DOHH2 (cell line): ENCODE results near the gene PDE4D.

ENCODE experiments used
- H3F3A ChIP-seq: fragments of 200-600 bp; sonication (generic), shearing (Covaris generic); 2 replicates; pipeline ENCODE4 v1.6.0; 2016; ENCODE audit warnings: antibody characterized with exemption, mild to moderate bottlenecking; ENCODE audit not compliant: control insufficient read depth, insufficient read depth
- H3K27ac ChIP-seq: fragments of 200-600 bp; sonication (generic); 2 replicates; pipeline ENCODE4 v1.5.1; 2014; ENCODE audit warnings: low read depth, mild to moderate bottlenecking, low read length, moderate library complexity
- H3K27me3 ChIP-seq: fragments of 200-600 bp; sonication (generic); 2 replicates; pipeline ENCODE4 v1.6.1; 2014; ENCODE audit warnings: mild to moderate bottlenecking, low read length, mixed read lengths; ENCODE audit not compliant: control insufficient read depth
- H3K36me3 ChIP-seq: fragments of 200-600 bp; sonication (generic); 2 replicates; pipeline ENCODE4 v1.6.1; 2014; ENCODE audit warnings: mild to moderate bottlenecking, low read length, moderate library complexity, mixed read lengths; ENCODE audit not compliant: control insufficient read depth
- H3K4me1 ChIP-seq: fragments of 200-600 bp; sonication (generic); 2 replicates; pipeline ENCODE4 v1.6.1; 2014; ENCODE audit warnings: mild to moderate bottlenecking, low read length, mixed read lengths; ENCODE audit not compliant: control insufficient read depth
- H3K4me2 ChIP-seq: fragments of 200-600 bp; sonication (generic); 2 replicates; pipeline ENCODE4 v1.6.0; 2014; ENCODE audit warnings: mild to moderate bottlenecking, low read length, moderate library complexity
- H3K4me3 ChIP-seq: fragments of 200-600 bp; sonication (generic); 2 replicates; pipeline ENCODE4 v1.5.1; 2014; ENCODE audit warnings: mild to moderate bottlenecking, low read length, mixed read lengths
- H3K79me2 ChIP-seq: fragments of 200-600 bp; sonication (generic); 2 replicates; pipeline ENCODE4 v1.6.1; 2014; ENCODE audit warnings: mild to moderate bottlenecking, low read length, mixed read lengths; ENCODE audit not compliant: control insufficient read depth
- H3K9me2 ChIP-seq: fragments of 200-600 bp; sonication (generic); replicated peaks from 2 replicates; pipeline ENCODE4 v1.6.1; 2014; ENCODE audit warnings: mild to moderate bottlenecking, low read length, mixed read lengths; ENCODE audit not compliant: control insufficient read depth
- H3K9me3 ChIP-seq: fragments of 200-600 bp; sonication (generic); 2 replicates; pipeline ENCODE4 v1.6.1; 2014; ENCODE audit warnings: antibody characterized with exemption, low read length, mixed read lengths; ENCODE audit not compliant: control insufficient read depth, insufficient read depth
- H4K20me1 ChIP-seq: fragments of 200-600 bp; sonication (generic); 2 replicates; pipeline ENCODE4 v1.6.0; 2014; ENCODE audit warnings: low read depth, mild to moderate bottlenecking, antibody characterized with exemption, low read length, moderate library complexity; ENCODE audit not compliant: control insufficient read depth, insufficient read depth
- CTCF ChIP-seq: fragments of 200-600 bp; sonication (generic); IDR thresholded peaks from one replicate; pipeline ENCODE4 v1.5.1; 2014; ENCODE audit warnings: antibody characterized with exemption, mild to moderate bottlenecking, low read depth, low read length; ENCODE audit not compliant: poor library complexity, severe bottlenecking
- EZH2phosphoT487 ChIP-seq: fragments of 200-600 bp; sonication (generic); IDR thresholded peaks from 2 replicates; pipeline ENCODE4 v1.6.1; 2017; ENCODE audit warnings: borderline replicate concordance, mild to moderate bottlenecking, antibody characterized with exemption, low read length, moderate library complexity, mixed read lengths

The PDE4D gene

GRCh38 chr5:59617186-59617771 is 276.2 kb downstream of the PDE4D start:
- Histone ChIP-seq H3K9me2 (no peaks in the 10 kb centered on the region), H3K79me2 (no peaks in the 10 kb centered on the region), H3K36me3 (no peaks in the 10 kb centered on the region), H4K20me1 (no peaks in the 10 kb centered on the region), H3K4me1 (peaks cover 14% of the 10 kb centered on the region), H3K4me3 (no peak overlapping the region), H3K4me2 (no peak overlapping the region), H3K9me3 (no peaks in the 10 kb centered on the region), H3K27me3 (no peaks in the 10 kb centered on the region), H3K27ac (no peak overlapping the region), H3F3A (no peaks in the 10 kb centered on the region)
- no peak for TF ChIP-seq CTCF
- no peak for TF ChIP-seq EZH2phosphoT487

- no peaks in the 10 kb centered on the region for H3K36me3 ChIP-seq
- H3K27ac ChIP-seq: no peak overlapping the region
- H4K20me1 ChIP-seq: no peaks in the 10 kb centered on the region
- H3K4me1 ChIP-seq: peaks cover 14% of the 10 kb centered on the region
- no peaks in the 10 kb centered on the region for H3K79me2 ChIP-seq
- H3K4me2 ChIP-seq: no peak overlapping the region
- no peaks in the 10 kb centered on the region for H3K9me3 ChIP-seq
- H3K27me3 ChIP-seq: no peaks in the 10 kb centered on the region
- H3K9me2 ChIP-seq: no peaks in the 10 kb centered on the region
- TF ChIP-seq CTCF (no peak), EZH2phosphoT487 (no peak)
- no peaks in the 10 kb centered on the region for H3F3A ChIP-seq
- H3K4me3 ChIP-seq: no peak overlapping the region
Measured at GRCh38 chr5:59616413-59616812, 277.1 kb downstream of the PDE4D start.

GRCh38 chr5:59615272-59615671 is 278.3 kb downstream of the PDE4D start:
- H3K4me3 ChIP-seq: no peak overlapping the region
- H3K27ac ChIP-seq: no peak overlapping the region
- H3K4me2 ChIP-seq: no peak overlapping the region

More at GRCh38 chr5:59615272-59615671, 278.3 kb downstream of the PDE4D start:
- Histone ChIP-seq H3K9me3 (no peaks in the 10 kb centered on the region), H3K9me2 (no peaks in the 10 kb centered on the region), H3K36me3 (no peaks in the 10 kb centered on the region), H3K4me1 (peaks cover 3% of the 10 kb centered on the region), H3K79me2 (no peaks in the 10 kb centered on the region), H3F3A (no peaks in the 10 kb centered on the region), H4K20me1 (no peaks in the 10 kb centered on the region), H3K27me3 (no peaks in the 10 kb centered on the region; the same call in 1 of the 2 replicates)
- TF ChIP-seq EZH2phosphoT487: no peak
- no peak for TF ChIP-seq CTCF
